ENCODE results near the gene CDH13. TPM values are rescaled to one million over a fixed set of nuclear protein-coding genes. Genes with fewer than 3 reads are reported as not detected.

Gene CDH13
- polyA plus RNA-seq, 1 donor from 2014 or later: 3.2 TPM

GRCh38 chr16:83138512-83138911 is 511.7 kb downstream of the CDH13 start:
- no peaks in the 10 kb centered on the region for H3K9me3 ChIP-seq (ENCODE audit: low read length)
- no peaks in the 10 kb centered on the region for H3K27me3 ChIP-seq (ENCODE audit: insufficient read depth, low read depth, low read length)
- no peak overlapping the region for H3K27ac ChIP-seq (ENCODE audit: low read length)
- no peak overlapping the region for H2AFZ ChIP-seq (ENCODE audit: low read depth, low read length)
- no peak overlapping the region for H3K9ac ChIP-seq (ENCODE audit: low read length)
- H3K9me2 ChIP-seq (ENCODE audit: insufficient read depth, low read length): no peaks in the 10 kb centered on the region
- no peak for TF ChIP-seq EZH2 (IDR thresholded peaks at IDR 0.05; ENCODE audit: borderline replicate concordance, insufficient read depth, low read length, poor library complexity, severe bottlenecking)
- no peaks in the 10 kb centered on the region for H4K20me1 ChIP-seq (ENCODE audit: insufficient read depth)
- H3F3A ChIP-seq (ENCODE audit: insufficient read depth, low read length, poor library complexity, severe bottlenecking): no peaks in the 10 kb centered on the region
- H3K4me2 ChIP-seq (ENCODE audit: low read length): no peak overlapping the region
- no peaks in the 10 kb centered on the region for H3K79me2 ChIP-seq (replicated peaks; ENCODE audit: insufficient read depth, low read length)
- no peak overlapping the region for H3K4me3 ChIP-seq (ENCODE audit: low read length)
- H3K36me3 ChIP-seq (ENCODE audit: insufficient read depth, low read length): no peaks in the 10 kb centered on the region

- H3K79me2 ChIP-seq (replicated peaks; ENCODE audit: insufficient read depth, low read length): no peaks in the 10 kb centered on the region
- H3K27me3 ChIP-seq (ENCODE audit: insufficient read depth, low read depth, low read length): no peaks in the 10 kb centered on the region
- TF ChIP-seq, protein P1, sequence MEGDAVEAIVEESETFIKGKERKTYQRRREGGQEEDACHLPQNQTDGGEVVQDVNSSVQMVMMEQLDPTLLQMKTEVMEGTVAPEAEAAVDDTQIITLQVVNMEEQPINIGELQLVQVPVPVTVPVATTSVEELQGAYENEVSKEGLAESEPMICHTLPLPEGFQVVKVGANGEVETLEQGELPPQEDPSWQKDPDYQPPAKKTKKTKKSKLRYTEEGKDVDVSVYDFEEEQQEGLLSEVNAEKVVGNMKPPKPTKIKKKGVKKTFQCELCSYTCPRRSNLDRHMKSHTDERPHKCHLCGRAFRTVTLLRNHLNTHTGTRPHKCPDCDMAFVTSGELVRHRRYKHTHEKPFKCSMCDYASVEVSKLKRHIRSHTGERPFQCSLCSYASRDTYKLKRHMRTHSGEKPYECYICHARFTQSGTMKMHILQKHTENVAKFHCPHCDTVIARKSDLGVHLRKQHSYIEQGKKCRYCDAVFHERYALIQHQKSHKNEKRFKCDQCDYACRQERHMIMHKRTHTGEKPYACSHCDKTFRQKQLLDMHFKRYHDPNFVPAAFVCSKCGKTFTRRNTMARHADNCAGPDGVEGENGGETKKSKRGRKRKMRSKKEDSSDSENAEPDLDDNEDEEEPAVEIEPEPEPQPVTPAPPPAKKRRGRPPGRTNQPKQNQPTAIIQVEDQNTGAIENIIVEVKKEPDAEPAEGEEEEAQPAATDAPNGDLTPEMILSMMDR (IDR thresholded peaks at IDR 0.05; ENCODE audit: poor library complexity, severe bottlenecking): no peak
- no peak for TF ChIP-seq MXI1 (conservative IDR thresholded peaks at IDR 0.05; ENCODE audit: poor library complexity, severe bottlenecking)
- TF ChIP-seq, protein P2, sequence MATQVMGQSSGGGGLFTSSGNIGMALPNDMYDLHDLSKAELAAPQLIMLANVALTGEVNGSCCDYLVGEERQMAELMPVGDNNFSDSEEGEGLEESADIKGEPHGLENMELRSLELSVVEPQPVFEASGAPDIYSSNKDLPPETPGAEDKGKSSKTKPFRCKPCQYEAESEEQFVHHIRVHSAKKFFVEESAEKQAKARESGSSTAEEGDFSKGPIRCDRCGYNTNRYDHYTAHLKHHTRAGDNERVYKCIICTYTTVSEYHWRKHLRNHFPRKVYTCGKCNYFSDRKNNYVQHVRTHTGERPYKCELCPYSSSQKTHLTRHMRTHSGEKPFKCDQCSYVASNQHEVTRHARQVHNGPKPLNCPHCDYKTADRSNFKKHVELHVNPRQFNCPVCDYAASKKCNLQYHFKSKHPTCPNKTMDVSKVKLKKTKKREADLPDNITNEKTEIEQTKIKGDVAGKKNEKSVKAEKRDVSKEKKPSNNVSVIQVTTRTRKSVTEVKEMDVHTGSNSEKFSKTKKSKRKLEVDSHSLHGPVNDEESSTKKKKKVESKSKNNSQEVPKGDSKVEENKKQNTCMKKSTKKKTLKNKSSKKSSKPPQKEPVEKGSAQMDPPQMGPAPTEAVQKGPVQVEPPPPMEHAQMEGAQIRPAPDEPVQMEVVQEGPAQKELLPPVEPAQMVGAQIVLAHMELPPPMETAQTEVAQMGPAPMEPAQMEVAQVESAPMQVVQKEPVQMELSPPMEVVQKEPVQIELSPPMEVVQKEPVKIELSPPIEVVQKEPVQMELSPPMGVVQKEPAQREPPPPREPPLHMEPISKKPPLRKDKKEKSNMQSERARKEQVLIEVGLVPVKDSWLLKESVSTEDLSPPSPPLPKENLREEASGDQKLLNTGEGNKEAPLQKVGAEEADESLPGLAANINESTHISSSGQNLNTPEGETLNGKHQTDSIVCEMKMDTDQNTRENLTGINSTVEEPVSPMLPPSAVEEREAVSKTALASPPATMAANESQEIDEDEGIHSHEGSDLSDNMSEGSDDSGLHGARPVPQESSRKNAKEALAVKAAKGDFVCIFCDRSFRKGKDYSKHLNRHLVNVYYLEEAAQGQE (IDR thresholded peaks at IDR 0.05; ENCODE audit: borderline replicate concordance): no peak
- no peak for TF ChIP-seq EP300 (conservative IDR thresholded peaks at IDR 0.05; ENCODE audit: poor library complexity, severe bottlenecking)
- TF ChIP-seq POLR2AphosphoS5 (IDR thresholded peaks at IDR 0.05): no peak
- no peak for TF ChIP-seq SMC3 (conservative IDR thresholded peaks at IDR 0.05; ENCODE audit: poor library complexity)
- no peak for TF ChIP-seq RAD21 (conservative IDR thresholded peaks at IDR 0.05)
- no peak for TF ChIP-seq TAF1 (IDR thresholded peaks at IDR 0.05; ENCODE audit: low read depth)
- no peak for TF ChIP-seq EZH2 (IDR thresholded peaks at IDR 0.05; ENCODE audit: borderline replicate concordance, insufficient read depth, low read length, poor library complexity, severe bottlenecking)
- no peak overlapping the region for H3K9ac ChIP-seq (ENCODE audit: low read length)
- H3K9me3 ChIP-seq (ENCODE audit: low read length): no peaks in the 10 kb centered on the region
- H3K4me3 ChIP-seq (ENCODE audit: low read length): no peak overlapping the region
- H3K9me2 ChIP-seq (ENCODE audit: insufficient read depth, low read length): no peaks in the 10 kb centered on the region
- H4K20me1 ChIP-seq (ENCODE audit: insufficient read depth): no peaks in the 10 kb centered on the region
- no peaks in the 10 kb centered on the region for H3F3A ChIP-seq (ENCODE audit: insufficient read depth, low read length, poor library complexity, severe bottlenecking)
- no peak overlapping the region for H3K4me2 ChIP-seq (ENCODE audit: low read length)
- no peaks in the 10 kb centered on the region for H3K36me3 ChIP-seq (ENCODE audit: insufficient read depth, low read length)
- H3K27ac ChIP-seq (ENCODE audit: low read length): no peak overlapping the region
- no peak overlapping the region for H2AFZ ChIP-seq (ENCODE audit: low read depth, low read length)
Measured at GRCh38 chr16:83138976-83139690, 512.4 kb downstream of the CDH13 start.

Measured in neural cell (in vitro differentiated cells).